GM12892 (cell line): ENCODE results near the gene MAPRE3.

Source experiments
- POLR2A ChIP-seq: IDR thresholded peaks from 2 replicates; pipeline ENCODE4 v1.6.1; 2011; ENCODE audit warnings: low read depth, low read length, control low read depth
- POLR2AphosphoS5 ChIP-seq: IDR thresholded peaks from 2 replicates; pipeline ENCODE4 v1.6.1; 2011; ENCODE audit warnings: low read depth, low read length, control low read depth

- TF ChIP-seq POLR2A (no peak), POLR2AphosphoS5 (no peak; the same call in 1 of the 2 replicates)
These were observed 62.9 kb downstream of the MAPRE3 start for GRCh38 chr2:27033253-27033852.
